CD4-positive, alpha-beta T cell treated with Interleukin-15 for 1 hour (primary cell): ENCODE data around the gene MYL4.
"Not testable (repeated sequence)": the region's sequence is repeated elsewhere in the genome, so short reads cannot be mapped to it uniquely, and the experiment has no call there.

Experiments used
- DNase-seq: peaks from one replicate; pipeline ENCODE4 v3.0.0-alpha.2; 2020

Gene MYL4

GRCh38 chr17:47250855-47251254, 41.7 kb downstream of the MYL4 start:
- DNase-seq, result no peak

DNA sequence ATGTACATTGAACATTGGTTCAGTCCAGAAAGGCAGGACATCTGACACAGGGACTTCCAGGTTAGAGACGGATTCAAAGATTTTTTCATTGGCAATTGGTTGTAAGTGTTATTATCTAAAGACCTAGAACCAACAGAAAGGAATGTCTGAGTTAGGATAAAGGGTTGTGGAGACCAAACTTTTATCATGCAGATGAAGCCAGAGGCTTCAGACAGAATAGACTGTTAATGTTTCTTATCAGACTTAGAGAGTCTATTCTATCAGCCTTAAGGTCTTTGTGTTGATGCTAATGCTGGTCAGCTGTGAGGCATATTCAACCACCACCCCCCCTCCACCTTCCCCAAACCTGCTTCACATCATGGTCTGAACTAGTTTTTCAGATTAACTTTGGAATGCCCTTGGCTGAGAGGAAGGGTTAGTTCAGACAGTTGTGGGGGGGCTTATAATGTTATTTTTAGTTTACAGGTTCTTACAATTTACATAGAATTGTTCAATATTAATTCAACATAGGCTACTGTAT, 42.3 kb downstream of the MYL4 start:
- no peak for DNase-seq

DNA sequence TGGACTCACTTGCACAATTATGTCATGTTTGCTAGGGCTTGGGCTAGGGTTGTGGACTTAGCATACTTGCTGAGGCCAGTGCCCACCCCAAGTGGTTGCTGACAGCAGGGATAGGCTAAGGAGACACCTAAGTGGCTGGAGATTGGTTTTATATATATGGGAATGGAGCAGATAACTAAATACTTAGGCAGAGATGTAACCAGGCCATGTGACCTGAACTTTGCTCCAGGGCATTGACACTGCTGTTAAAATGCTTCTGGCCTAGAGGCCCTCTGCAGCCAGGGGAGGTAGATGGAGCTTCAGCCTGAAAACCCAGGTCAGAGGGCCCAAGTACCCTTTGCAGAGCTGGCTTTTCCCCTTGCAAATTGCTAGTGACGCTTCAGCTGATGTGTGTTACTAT, 43.1 kb downstream of the MYL4 start:
- no peak for DNase-seq

DNA sequence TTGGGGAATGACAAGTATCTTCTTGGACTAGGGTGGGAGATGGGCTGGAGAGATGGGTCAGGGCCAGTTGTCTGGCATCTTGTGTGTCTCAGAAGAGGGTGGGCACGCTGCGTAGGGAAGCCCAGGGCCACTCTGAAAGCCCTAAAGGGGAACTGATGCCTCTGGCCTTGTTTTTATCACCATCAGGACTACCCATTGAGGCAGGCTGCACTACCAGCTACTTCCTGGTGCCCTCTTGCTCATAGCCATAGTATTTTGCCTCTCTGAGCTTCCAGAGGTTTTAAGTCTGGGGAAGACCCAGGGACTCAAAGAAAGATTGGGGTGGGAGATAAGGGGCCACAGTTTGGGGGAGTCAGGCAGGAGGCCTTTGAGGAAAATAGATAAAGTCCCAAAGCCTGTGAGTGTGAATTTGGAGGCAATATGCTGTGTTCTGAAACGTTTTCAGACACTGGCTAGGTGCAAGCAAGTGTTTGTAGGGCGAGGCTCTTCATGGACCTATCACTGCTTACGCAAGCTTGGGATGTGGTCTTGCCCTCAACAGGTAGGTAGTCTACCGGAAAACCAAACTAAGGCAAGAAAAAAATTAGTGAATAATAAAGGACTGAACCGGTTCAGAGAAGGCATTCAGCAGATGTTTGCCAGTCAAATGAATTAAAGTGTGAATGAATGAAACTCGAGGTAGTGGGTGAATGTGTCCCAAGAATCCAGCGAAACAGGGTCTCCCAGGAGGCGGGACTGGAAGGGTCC, 43.8 kb downstream of the MYL4 start:
- DNase-seq, result no peak

DNA sequence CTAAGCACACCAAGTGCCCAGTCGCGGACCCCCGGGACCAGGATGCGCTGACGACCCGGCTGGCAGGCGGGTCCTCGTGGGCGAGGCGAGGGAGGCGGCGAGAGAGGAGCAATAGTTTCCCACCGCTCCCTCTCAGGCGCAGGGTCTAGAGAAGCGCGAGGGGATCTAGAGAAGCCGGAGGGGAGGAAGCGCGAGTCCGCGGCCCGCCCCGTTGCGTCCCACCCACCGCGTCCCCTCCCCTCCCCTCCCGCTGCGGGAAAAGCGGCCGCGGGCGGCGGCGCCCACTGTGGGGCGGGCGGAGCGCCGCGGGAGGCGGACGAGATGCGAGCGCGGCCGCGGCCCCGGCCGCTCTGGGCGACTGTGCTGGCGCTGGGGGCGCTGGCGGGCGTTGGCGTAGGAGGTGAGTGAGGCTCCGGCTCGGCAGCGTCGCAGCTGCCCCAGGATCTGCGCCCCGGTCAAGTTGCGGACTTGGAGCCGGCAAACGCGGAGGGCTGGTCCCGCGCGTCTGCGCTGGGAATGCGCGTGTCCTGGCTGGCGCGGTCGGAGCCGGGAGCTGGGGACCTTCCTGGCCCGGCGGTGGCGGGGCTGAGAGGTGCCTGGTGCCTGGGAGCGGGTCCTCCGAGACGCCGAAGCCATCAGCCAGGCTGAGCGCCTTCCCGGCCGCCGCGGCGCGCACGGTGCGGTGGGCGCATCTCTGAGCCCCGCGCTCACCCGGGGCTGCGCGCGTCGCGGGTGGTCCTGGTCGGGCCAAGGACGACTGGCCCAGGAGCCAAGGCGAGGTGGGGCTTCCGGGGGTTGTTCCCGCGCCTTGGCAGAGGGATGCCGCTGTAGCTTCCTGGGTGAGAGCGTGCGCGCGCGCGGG, 44.6 kb downstream of the MYL4 start, which contains the start of gene ITGB3:
ITGB3 (plus strand) TSS at position 287 of the 862 bp plus-strand sequence; CDS start at position 322, 35 bp downstream.
- DNase-seq, result peak; percentile 67

DNA sequence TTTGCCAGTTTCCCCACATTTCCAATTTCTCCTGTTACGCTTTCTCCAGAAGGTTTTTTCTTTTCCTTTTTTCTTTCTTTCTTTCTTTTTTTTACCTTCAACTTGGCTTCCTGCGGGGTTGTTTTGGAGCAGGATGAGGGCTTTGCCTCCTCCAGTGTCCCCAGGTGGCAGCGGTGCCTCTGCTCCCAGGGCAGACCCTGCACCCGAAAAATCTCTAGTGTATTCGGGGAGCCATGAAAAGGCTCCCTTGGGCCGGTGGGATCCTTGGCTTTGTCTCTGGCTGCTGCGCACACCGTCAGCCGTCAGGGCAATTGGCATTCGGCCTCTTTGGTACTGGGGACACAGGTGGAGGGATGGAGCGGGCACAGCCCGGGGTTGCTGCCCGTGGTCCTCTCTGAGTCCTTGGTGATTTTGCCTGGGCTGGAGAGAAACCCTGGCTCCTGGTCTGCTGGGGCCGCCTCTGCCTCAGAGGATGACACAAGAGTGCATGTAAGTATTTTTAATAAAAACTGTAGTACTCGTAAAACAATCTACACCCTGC, 45.3 kb downstream of the MYL4 start:
- no peak for DNase-seq

GRCh38 chr17:47257651-47258339, 48.6 kb downstream of the MYL4 start:
- no peak for DNase-seq

- no peak for DNase-seq
Observed at GRCh38 chr17:47262586-47262985, 53.4 kb downstream of the MYL4 start.

- no peak for DNase-seq
Observed at GRCh38 chr17:47264166-47264565, 55.0 kb downstream of the MYL4 start.

GRCh38 chr17:47265983-47266541, 56.9 kb downstream of the MYL4 start:
- peak; percentile 25 for DNase-seq

DNA sequence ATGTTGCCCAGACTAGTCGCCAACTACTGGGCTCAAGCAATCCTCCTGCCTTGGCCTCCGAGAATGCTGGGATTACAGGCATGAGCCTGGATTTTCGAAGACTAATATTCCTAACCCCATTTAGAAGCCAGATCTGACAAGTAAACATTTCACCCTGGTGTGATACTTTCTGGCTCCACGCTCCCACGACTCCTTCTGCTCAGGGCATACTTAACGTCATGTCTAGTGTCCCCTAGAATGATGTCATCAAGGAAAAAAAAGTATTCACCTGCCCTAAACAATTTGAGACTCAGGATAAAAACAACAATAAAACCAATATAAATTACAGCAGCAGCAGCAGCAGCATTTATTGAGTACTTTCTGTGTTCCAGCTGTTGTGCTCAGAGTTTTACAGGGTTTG, 57.6 kb downstream of the MYL4 start:
- no peak for DNase-seq

GRCh38 chr17:47267354-47267828, 58.2 kb downstream of the MYL4 start:
- DNase-seq, result no peak

- not testable (repeated sequence) for DNase-seq
Observed at GRCh38 chr17:47268964-47269363, 59.8 kb downstream of the MYL4 start.

- not testable (repeated sequence) for DNase-seq
Observed at GRCh38 chr17:47269561-47270280, 60.6 kb downstream of the MYL4 start.

- DNase-seq, result no peak
Observed at GRCh38 chr17:47270946-47271705, 62.0 kb downstream of the MYL4 start.

DNA sequence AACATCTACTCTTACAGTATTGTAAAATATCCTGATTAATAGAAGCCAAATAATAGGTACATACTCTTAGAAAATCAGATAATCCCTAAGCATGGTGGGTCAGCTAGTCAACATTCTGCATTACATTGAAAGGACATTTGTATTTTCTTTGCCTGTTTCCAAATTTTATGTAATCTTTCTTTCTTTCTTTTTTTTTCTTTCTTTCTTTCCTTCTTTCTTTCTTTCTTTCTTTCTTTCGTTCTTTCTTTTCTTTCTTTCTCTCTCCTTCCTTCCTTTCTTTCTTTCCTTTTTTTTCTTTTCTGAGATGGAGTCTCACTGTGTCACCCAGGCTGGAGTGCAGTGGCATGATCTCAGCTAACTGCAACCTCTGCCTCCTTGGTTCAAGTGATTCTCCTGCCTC, 63.3 kb downstream of the MYL4 start:
- no peak for DNase-seq

- DNase-seq, result no peak
Observed at GRCh38 chr17:47273245-47273644, 64.1 kb downstream of the MYL4 start.
